Measurements from ENCODE around the gene LZTR1. TPM values are rescaled to one million over a fixed set of nuclear protein-coding genes. Genes with fewer than 3 reads are reported as not detected.

Gene LZTR1
- total and polyA plus RNA-seq, 4 donors: 7.9 to 32.5 (median 13.2) TPM

- TF ChIP-seq HNF4A (conservative IDR thresholded peaks at IDR 0.05) (no peak), SP1 (IDR thresholded peaks at IDR 0.05) (peak; percentile 67)
- DNase-seq (ENCODE audit: low spot score): peak; percentile 79
- Histone ChIP-seq H3K4me1 (ENCODE audit: control insufficient read depth in 4 of 4, insufficient read depth in 4 of 4, low read length in 3 of 4) (peaks cover 3 to 12% (median 5%) of the 10 kb centered on the region in 4 donors), H3K27me3 (ENCODE audit: control insufficient read depth in 4 of 4, insufficient read depth in 4 of 4, low read length in 3 of 4) (no peaks in the 10 kb centered on the region), H3K27ac (ENCODE audit: low read depth in 1 of 2, low read length in 2 of 2) (no peak within 1 kb of the TSS), H3K36me3 (ENCODE audit: control insufficient read depth in 4 of 4, insufficient read depth in 3 of 4, low read depth in 1 of 4, low read length in 3 of 4) (no peaks in the 10 kb centered on the region), H3K9ac (ENCODE audit: low read depth in 1 of 2, low read length in 2 of 2) (no peak within 1 kb of the TSS), H3K4me3 (ENCODE audit: low read depth in 1 of 3, low read length in 3 of 3) (peak within 1 kb of the TSS in 1 of 3 donors; percentile 27), H3K9me3 (ENCODE audit: control insufficient read depth in 4 of 4, low read length in 3 of 4) (no peaks in the 10 kb centered on the region)
- WGBS: 11% methylated on average over 47 of the region's 47 CpGs
These were observed 63.6 kb downstream of the LZTR1 start, which contains the start of gene LRRC74B for GRCh38 chr22:21045585-21046294. Gene LRRC74B, plus strand, starts transcription at chr22:21045946. Its CDS starts 41 bp downstream, at chr22:21045987.

- H3K27ac ChIP-seq (ENCODE audit: low read depth in 1 of 2, low read length in 2 of 2): no peak overlapping the region
- no peak for DNase-seq (ENCODE audit: low spot score)
- WGBS: 92% methylated on average over 14 of the region's 14 CpGs
- no peaks in the 10 kb centered on the region for H3K27me3 ChIP-seq (ENCODE audit: control insufficient read depth in 4 of 4, insufficient read depth in 4 of 4, low read length in 3 of 4)
- TF ChIP-seq RAD21 (IDR thresholded peaks at IDR 0.05): no peak
- no peak for TF ChIP-seq JUND (IDR thresholded peaks at IDR 0.05)
- no peak for TF ChIP-seq NR2F2 (IDR thresholded peaks at IDR 0.05)
- TF ChIP-seq FOXA2 (IDR thresholded peaks at IDR 0.05): no peak
- TF ChIP-seq, protein P1, sequence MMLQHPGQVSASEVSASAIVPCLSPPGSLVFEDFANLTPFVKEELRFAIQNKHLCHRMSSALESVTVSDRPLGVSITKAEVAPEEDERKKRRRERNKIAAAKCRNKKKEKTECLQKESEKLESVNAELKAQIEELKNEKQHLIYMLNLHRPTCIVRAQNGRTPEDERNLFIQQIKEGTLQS (IDR thresholded peaks at IDR 0.05): no peak
- TF ChIP-seq EGR1 (IDR thresholded peaks at IDR 0.05; ENCODE audit: low read depth in 2 of 2): no peak
- TF ChIP-seq HNF4A (conservative IDR thresholded peaks at IDR 0.05): no peak
- TF ChIP-seq SP1 (IDR thresholded peaks at IDR 0.05): no peak
- TF ChIP-seq, protein P2, sequence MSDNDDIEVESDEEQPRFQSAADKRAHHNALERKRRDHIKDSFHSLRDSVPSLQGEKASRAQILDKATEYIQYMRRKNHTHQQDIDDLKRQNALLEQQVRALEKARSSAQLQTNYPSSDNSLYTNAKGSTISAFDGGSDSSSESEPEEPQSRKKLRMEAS (IDR thresholded peaks at IDR 0.05): no peak
- TF ChIP-seq, protein P3, sequence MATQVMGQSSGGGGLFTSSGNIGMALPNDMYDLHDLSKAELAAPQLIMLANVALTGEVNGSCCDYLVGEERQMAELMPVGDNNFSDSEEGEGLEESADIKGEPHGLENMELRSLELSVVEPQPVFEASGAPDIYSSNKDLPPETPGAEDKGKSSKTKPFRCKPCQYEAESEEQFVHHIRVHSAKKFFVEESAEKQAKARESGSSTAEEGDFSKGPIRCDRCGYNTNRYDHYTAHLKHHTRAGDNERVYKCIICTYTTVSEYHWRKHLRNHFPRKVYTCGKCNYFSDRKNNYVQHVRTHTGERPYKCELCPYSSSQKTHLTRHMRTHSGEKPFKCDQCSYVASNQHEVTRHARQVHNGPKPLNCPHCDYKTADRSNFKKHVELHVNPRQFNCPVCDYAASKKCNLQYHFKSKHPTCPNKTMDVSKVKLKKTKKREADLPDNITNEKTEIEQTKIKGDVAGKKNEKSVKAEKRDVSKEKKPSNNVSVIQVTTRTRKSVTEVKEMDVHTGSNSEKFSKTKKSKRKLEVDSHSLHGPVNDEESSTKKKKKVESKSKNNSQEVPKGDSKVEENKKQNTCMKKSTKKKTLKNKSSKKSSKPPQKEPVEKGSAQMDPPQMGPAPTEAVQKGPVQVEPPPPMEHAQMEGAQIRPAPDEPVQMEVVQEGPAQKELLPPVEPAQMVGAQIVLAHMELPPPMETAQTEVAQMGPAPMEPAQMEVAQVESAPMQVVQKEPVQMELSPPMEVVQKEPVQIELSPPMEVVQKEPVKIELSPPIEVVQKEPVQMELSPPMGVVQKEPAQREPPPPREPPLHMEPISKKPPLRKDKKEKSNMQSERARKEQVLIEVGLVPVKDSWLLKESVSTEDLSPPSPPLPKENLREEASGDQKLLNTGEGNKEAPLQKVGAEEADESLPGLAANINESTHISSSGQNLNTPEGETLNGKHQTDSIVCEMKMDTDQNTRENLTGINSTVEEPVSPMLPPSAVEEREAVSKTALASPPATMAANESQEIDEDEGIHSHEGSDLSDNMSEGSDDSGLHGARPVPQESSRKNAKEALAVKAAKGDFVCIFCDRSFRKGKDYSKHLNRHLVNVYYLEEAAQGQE (IDR thresholded peaks at IDR 0.05): no peak
- no peak for TF ChIP-seq GABPA (IDR thresholded peaks at IDR 0.05 in 1 of 2, conservative IDR thresholded peaks at IDR 0.05 in 1 of 2)
- TF ChIP-seq YY1 (IDR thresholded peaks at IDR 0.05): no peak
- TF ChIP-seq HNF4G (IDR thresholded peaks at IDR 0.05): no peak
- TF ChIP-seq TAF1 (conservative IDR thresholded peaks at IDR 0.05): no peak
- no peak for TF ChIP-seq RXRA (IDR thresholded peaks at IDR 0.05)
- TF ChIP-seq, protein P4, sequence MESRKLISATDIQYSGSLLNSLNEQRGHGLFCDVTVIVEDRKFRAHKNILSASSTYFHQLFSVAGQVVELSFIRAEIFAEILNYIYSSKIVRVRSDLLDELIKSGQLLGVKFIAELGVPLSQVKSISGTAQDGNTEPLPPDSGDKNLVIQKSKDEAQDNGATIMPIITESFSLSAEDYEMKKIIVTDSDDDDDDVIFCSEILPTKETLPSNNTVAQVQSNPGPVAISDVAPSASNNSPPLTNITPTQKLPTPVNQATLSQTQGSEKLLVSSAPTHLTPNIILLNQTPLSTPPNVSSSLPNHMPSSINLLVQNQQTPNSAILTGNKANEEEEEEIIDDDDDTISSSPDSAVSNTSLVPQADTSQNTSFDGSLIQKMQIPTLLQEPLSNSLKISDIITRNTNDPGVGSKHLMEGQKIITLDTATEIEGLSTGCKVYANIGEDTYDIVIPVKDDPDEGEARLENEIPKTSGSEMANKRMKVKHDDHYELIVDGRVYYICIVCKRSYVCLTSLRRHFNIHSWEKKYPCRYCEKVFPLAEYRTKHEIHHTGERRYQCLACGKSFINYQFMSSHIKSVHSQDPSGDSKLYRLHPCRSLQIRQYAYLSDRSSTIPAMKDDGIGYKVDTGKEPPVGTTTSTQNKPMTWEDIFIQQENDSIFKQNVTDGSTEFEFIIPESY (IDR thresholded peaks at IDR 0.05): no peak
- no peak for TF ChIP-seq FOXA1 (IDR thresholded peaks at IDR 0.05)
- TF ChIP-seq, protein P5, sequence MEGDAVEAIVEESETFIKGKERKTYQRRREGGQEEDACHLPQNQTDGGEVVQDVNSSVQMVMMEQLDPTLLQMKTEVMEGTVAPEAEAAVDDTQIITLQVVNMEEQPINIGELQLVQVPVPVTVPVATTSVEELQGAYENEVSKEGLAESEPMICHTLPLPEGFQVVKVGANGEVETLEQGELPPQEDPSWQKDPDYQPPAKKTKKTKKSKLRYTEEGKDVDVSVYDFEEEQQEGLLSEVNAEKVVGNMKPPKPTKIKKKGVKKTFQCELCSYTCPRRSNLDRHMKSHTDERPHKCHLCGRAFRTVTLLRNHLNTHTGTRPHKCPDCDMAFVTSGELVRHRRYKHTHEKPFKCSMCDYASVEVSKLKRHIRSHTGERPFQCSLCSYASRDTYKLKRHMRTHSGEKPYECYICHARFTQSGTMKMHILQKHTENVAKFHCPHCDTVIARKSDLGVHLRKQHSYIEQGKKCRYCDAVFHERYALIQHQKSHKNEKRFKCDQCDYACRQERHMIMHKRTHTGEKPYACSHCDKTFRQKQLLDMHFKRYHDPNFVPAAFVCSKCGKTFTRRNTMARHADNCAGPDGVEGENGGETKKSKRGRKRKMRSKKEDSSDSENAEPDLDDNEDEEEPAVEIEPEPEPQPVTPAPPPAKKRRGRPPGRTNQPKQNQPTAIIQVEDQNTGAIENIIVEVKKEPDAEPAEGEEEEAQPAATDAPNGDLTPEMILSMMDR (IDR thresholded peaks at IDR 0.05; ENCODE audit: low read depth, low read length, missing input control): no peak
- H3K36me3 ChIP-seq (ENCODE audit: control insufficient read depth in 4 of 4, insufficient read depth in 3 of 4, low read depth in 1 of 4, low read length in 3 of 4): no peaks in the 10 kb centered on the region
- no peaks in the 10 kb centered on the region for H3K9me3 ChIP-seq (ENCODE audit: control insufficient read depth in 4 of 4, low read length in 3 of 4)
- H3K4me3 ChIP-seq (ENCODE audit: low read depth in 1 of 3, low read length in 3 of 3): no peak overlapping the region
- H3K4me1 ChIP-seq (ENCODE audit: control insufficient read depth in 4 of 4, insufficient read depth in 4 of 4, low read length in 3 of 4): peaks cover 3 to 12% (median 5%) of the 10 kb centered on the region in 4 donors
- H3K9ac ChIP-seq (ENCODE audit: low read depth in 1 of 2, low read length in 2 of 2): no peak overlapping the region
These were observed 65.1 kb downstream of the LZTR1 start for GRCh38 chr22:21047035-21047661.

Measured in liver (tissue), 9 donors.